HepG2 (cell line): ENCODE results near the gene MFGE8. TPM values are rescaled to one million over a fixed set of nuclear protein-coding genes. Genes with fewer than 3 reads are reported as not detected.

Experiments
- ATAC-seq: fragments of 200-7000 bp; cut with Tn5 transposase; 3 replicates; pipeline ENCODE4 v1.9.1; 2020; ENCODE audit warnings: mild to moderate bottlenecking, moderate library complexity
- BruUV-seq: library from RNA; stranded (reverse); fragments of 400-500 nt; replicated peaks from 2 replicates; lab custom pipeline; 2021; lab: Mats Ljungman, UMichigan
- CTCF ChIA-PET: fragments of 300-600 bp; formaldehyde crosslinking; extraction: SDS; loops from one replicate; lab custom pipeline; 2021; ENCODE audit warnings: low total read pairs, inconsistent platforms, low intra/inter-chr PET ratio; lab: Yijun Ruan, JAX
- POLR2A ChIA-PET: fragments of 350-600 bp; sonication (Branson Sonifier 250); formaldehyde crosslinking; loops from one replicate; lab custom pipeline; 2020; ENCODE audit warnings: antibody characterized with exemption, inconsistent platforms; lab: Yijun Ruan, JAX
- DNase-seq: peaks from one replicate; pipeline ENCODE4 v3.0.0-alpha.2; 2015; ENCODE audit warnings: low spot score
- FAIRE-seq: peaks from 3 replicates; lab custom pipeline; 2011; peaks lifted over from hg19 to GRCh38; lab: Jason Lieb, UNC
- H2AFZ ChIP-seq: one replicate; pipeline ENCODE4 v1.6.1; 2011; ENCODE audit warnings: low read length, inconsistent platforms
- H3K27ac ChIP-seq: fragments of 300-600 bp; 3 replicates; pipeline ENCODE4 v1.8.0; 2011; ENCODE audit warnings: mixed run types, mild to moderate bottlenecking, mixed read lengths, low read length, inconsistent platforms; ENCODE audit not compliant: insufficient read depth; ENCODE audit errors: extremely low read length
- H3K27me3 ChIP-seq, 2 experiments: fragments of 200-600 bp in 1 of 2; 2 replicates in 1 of 2; 3 replicates in 1 of 2; pipeline versions ENCODE4 v1.6.0 to v1.8.0; 2011; ENCODE audit warnings: low read length in 2 of 2, mild to moderate bottlenecking in 2 of 2, moderate library complexity in 2 of 2, inconsistent platforms in 1 of 2; ENCODE audit not compliant: insufficient read depth in 2 of 2, control insufficient read depth in 1 of 2
- H3K36me3 ChIP-seq, 2 experiments: fragments of 200-600 bp in 1 of 2; replicated peaks in 1 of 2; 2 replicates in 1 of 2; 3 replicates in 1 of 2; pipeline versions ENCODE4 v1.5.1 to v1.8.0; 2011; ENCODE audit warnings: low read length in 2 of 2, inconsistent platforms in 1 of 2; ENCODE audit not compliant: insufficient read depth in 2 of 2, control insufficient read depth in 1 of 2
- H3K4me1 ChIP-seq: 2 replicates; pipeline ENCODE4 v1.5.1; 2012; ENCODE audit warnings: low read length, inconsistent platforms; ENCODE audit not compliant: insufficient read depth
- H3K4me2 ChIP-seq: 2 replicates; pipeline ENCODE4 v1.6.0; 2011; ENCODE audit warnings: low read depth, low read length, inconsistent platforms
- H3K4me3 ChIP-seq, 3 experiments: fragments of 200-600 bp in 1 of 3; sonication (generic), shearing (Covaris generic) in 1 of 3; replicated peaks in 1 of 3; 2 replicates each; pipeline ENCODE4 v1.5.1; 2011 to 2016; ENCODE audit warnings: low read length in 3 of 3, inconsistent platforms in 2 of 3, low read depth in 2 of 3, mild to moderate bottlenecking in 2 of 3, control low read depth in 1 of 3, mixed read lengths in 1 of 3; ENCODE audit not compliant: insufficient read depth in 1 of 3
- H3K79me2 ChIP-seq: one replicate; pipeline ENCODE4 v1.6.1; 2011; ENCODE audit warnings: low read length, inconsistent platforms; ENCODE audit not compliant: insufficient read depth
- H3K9ac ChIP-seq: 2 replicates; pipeline ENCODE4 v1.6.0; 2011; ENCODE audit warnings: mild to moderate bottlenecking, low read depth, low read length, inconsistent platforms; ENCODE audit not compliant: insufficient read depth
- H3K9me3 ChIP-seq: 2 replicates; pipeline ENCODE4 v1.5.1; 2012; ENCODE audit warnings: mild to moderate bottlenecking, low read length
- H4K20me1 ChIP-seq: 2 replicates; pipeline ENCODE4 v1.6.0; 2011; ENCODE audit warnings: inconsistent platforms, mild to moderate bottlenecking, low read length, moderate library complexity; ENCODE audit not compliant: insufficient read depth
- AHR ChIP-seq: IDR thresholded peaks from 2 replicates; pipeline ENCODE4 v1.6.1; 2018; ENCODE audit warnings: missing genetic modification reagents, missing compliant biosample characterization
- ARNTL ChIP-seq: sonication (generic); formaldehyde crosslinking; IDR thresholded peaks from 2 replicates; pipeline ENCODE4 v1.4.0; 2020; ENCODE audit warnings: mild to moderate bottlenecking, missing genetic modification reagents
- JUNB ChIP-seq: sonication (generic); formaldehyde crosslinking; IDR thresholded peaks from 2 replicates; pipeline ENCODE4 v1.8.0; 2022; ENCODE audit warnings: missing genetic modification reagents, mild to moderate bottlenecking, borderline replicate concordance
- MBD4 ChIP-seq: IDR thresholded peaks from 2 replicates; pipeline ENCODE4 v1.6.1; 2012; ENCODE audit warnings: low read length, inconsistent platforms, borderline replicate concordance
- MTF2 ChIP-seq: sonication (generic); formaldehyde crosslinking; IDR thresholded peaks from 2 replicates; pipeline ENCODE4 v1.5.0; 2020; ENCODE audit warnings: missing genetic modification reagents, borderline replicate concordance
- ZNF343 ChIP-seq: sonication (generic); formaldehyde crosslinking; IDR thresholded peaks from 2 replicates; pipeline ENCODE4 v1.4.0; 2020; ENCODE audit warnings: mild to moderate bottlenecking, missing genetic modification reagents
- ZNF720 ChIP-seq: sonication (generic); formaldehyde crosslinking; IDR thresholded peaks from 2 replicates; pipeline ENCODE4 v1.4.0; 2020; ENCODE audit warnings: missing genetic modification reagents
- WGBS: methylation state at CpG from one replicate; pipeline ENCODE4 v1.1.6; 2017; ENCODE audit warnings: low lambda C conversion rate; 5-methylcytosine and 5-hydroxymethylcytosine counted together
- in situ Hi-C: cut with HindIII; loops from 2 replicates; pipeline ENCODE4 v1.10.0; 2017; ENCODE audit warnings: low pct_unique_long_range_greater_than_20kb; ENCODE audit not compliant: extremely low pct_ligation_motif_present
- intact Hi-C: fragments of 100-400 bp; cut with micrococcal nuclease; formaldehyde crosslinking; loops from one replicate; pipeline ENCODE4 v1.10.0; 2022; ENCODE audit not compliant: unreplicated experiment
- polyA plus RNA-seq, 8 experiments: library from polyadenylated mRNA; depleted of rRNA in 3 of 8; stranded (reverse) in 7 of 8; unstranded in 1 of 8; fragments of >200 nt; fragmentation: Illumina TruSeq in 4 of 8; extraction: Trizol in 4 of 8; gene quantifications; 2 replicates each; pipeline versions ENCODE4 v1.2.1 to v1.2.3, GENCODE V29; 2011 to 2016; ENCODE audit warnings: low read depth in 4 of 8, missing spikeins in 1 of 8, mixed read lengths in 1 of 8; ENCODE audit not compliant: insufficient read depth in 1 of 8
- total RNA-seq, 5 experiments: library from RNA; depleted of rRNA; stranded (reverse); fragments of >200 nt; fragmentation: Illumina TruSeq; extraction: Trizol; gene quantifications; 2 replicates each; pipeline ENCODE4 v1.2.3, GENCODE V29; 2016; ENCODE audit warnings: low read depth in 1 of 5
- TF ChIP-seq, protein P1 (sequence below): sonication (generic); formaldehyde crosslinking; IDR thresholded peaks from 2 replicates; pipeline ENCODE4 v1.4.0; 2020; ENCODE audit warnings: missing genetic modification reagents
- TF ChIP-seq, protein P2 (sequence below): sonication (generic); formaldehyde crosslinking; IDR thresholded peaks from 2 replicates; pipeline ENCODE4 v1.8.1; 2023; ENCODE audit warnings: mild to moderate bottlenecking, missing genetic modification reagents
- TF ChIP-seq, protein P3 (sequence below): sonication (generic); formaldehyde crosslinking; IDR thresholded peaks from 2 replicates; pipeline ENCODE4 v1.4.0; 2020; ENCODE audit warnings: missing genetic modification reagents, borderline replicate concordance

Gene MFGE8
- total and polyA plus RNA-seq, 2 of the 13 experiments (the other 11 are each of a cell fraction or from before 2014, with no cell fraction given), result 3.4 to 22.1 TPM

DNA sequence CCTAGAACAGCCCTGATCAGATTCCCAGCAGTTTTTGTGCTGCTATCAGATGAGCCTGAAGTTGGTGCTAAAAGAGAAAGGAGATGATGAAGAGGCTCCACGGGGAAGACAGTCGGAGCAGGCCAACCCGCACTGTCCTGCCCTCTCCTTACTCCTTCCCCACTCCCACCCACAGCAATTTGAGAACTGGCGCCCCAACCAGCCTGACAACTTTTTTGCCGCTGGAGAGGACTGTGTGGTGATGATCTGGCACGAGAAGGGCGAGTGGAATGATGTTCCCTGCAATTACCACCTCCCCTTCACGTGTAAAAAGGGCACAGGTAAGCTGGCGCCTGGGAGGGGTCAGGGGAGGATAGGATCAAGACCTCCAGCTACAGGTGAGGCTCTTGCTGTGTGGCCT is 40.5 kb downstream of the MFGE8 start:
- intact Hi-C loops, result no loop called here
- ATAC-seq (no peak), DNase-seq (no peak), FAIRE-seq (no peak)
- Histone ChIP-seq H2AFZ (no peak overlapping the region), H3K4me3 (no peak overlapping the region), H3K27ac (no peak overlapping the region)
- TF ChIP-seq ZNF720 (CRISPR knock-in tag) (no peak), ARNTL (CRISPR knock-in tag) (no peak), MBD4 (no peak), AHR (CRISPR knock-in tag) (no peak), ZNF343 (no peak), JUNB (CRISPR knock-in tag) (no peak), MTF2 (CRISPR knock-in tag) (no peak)
- TF ChIP-seq, protein P1, sequence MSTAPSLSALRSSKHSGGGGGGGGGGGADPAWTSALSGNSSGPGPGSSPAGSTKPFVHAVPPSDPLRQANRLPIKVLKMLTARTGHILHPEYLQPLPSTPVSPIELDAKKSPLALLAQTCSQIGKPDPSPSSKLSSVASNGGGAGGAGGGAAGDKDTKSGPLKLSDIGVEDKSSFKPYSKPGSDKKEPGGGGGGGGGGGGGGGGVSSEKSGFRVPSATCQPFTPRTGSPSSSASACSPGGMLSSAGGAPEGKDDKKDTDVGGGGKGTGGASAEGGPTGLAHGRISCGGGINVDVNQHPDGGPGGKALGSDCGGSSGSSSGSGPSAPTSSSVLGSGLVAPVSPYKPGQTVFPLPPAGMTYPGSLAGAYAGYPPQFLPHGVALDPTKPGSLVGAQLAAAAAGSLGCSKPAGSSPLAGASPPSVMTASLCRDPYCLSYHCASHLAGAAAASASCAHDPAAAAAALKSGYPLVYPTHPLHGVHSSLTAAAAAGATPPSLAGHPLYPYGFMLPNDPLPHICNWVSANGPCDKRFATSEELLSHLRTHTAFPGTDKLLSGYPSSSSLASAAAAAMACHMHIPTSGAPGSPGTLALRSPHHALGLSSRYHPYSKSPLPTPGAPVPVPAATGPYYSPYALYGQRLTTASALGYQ, result no peak
- TF ChIP-seq, protein P2, sequence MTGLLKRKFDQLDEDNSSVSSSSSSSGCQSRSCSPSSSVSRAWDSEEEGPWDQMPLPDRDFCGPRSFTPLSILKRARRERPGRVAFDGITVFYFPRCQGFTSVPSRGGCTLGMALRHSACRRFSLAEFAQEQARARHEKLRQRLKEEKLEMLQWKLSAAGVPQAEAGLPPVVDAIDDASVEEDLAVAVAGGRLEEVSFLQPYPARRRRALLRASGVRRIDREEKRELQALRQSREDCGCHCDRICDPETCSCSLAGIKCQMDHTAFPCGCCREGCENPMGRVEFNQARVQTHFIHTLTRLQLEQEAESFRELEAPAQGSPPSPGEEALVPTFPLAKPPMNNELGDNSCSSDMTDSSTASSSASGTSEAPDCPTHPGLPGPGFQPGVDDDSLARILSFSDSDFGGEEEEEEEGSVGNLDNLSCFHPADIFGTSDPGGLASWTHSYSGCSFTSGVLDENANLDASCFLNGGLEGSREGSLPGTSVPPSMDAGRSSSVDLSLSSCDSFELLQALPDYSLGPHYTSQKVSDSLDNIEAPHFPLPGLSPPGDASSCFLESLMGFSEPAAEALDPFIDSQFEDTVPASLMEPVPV, result no peak
- TF ChIP-seq, protein P3, sequence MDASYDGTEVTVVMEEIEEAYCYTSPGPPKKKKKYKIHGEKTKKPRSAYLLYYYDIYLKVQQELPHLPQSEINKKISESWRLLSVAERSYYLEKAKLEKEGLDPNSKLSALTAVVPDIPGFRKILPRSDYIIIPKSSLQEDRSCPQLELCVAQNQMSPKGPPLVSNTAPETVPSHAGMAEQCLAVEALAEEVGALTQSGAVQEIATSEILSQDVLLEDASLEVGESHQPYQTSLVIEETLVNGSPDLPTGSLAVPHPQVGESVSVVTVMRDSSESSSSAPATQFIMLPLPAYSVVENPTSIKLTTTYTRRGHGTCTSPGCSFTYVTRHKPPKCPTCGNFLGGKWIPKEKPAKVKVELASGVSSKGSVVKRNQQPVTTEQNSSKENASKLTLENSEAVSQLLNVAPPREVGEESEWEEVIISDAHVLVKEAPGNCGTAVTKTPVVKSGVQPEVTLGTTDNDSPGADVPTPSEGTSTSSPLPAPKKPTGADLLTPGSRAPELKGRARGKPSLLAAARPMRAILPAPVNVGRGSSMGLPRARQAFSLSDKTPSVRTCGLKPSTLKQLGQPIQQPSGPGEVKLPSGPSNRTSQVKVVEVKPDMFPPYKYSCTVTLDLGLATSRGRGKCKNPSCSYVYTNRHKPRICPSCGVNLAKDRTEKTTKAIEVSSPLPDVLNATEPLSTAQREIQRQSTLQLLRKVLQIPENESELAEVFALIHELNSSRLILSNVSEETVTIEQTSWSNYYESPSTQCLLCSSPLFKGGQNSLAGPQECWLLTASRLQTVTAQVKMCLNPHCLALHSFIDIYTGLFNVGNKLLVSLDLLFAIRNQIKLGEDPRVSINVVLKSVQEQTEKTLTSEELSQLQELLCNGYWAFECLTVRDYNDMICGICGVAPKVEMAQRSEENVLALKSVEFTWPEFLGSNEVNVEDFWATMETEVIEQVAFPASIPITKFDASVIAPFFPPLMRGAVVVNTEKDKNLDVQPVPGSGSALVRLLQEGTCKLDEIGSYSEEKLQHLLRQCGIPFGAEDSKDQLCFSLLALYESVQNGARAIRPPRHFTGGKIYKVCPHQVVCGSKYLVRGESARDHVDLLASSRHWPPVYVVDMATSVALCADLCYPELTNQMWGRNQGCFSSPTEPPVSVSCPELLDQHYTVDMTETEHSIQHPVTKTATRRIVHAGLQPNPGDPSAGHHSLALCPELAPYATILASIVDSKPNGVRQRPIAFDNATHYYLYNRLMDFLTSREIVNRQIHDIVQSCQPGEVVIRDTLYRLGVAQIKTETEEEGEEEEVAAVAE, result no peak
- TF ChIP-seq, all 625 proteins: peak for 0
- Histone ChIP-seq H3K9me3 (no peaks in the 10 kb centered on the region), H3K79me2 (no peaks in the 10 kb centered on the region), H4K20me1 (no peaks in the 10 kb centered on the region), H3K4me1 (no peaks in the 10 kb centered on the region), H3K9ac (no peak overlapping the region), H3K4me2 (no peak overlapping the region), H3K27me3 (peaks cover 20 to 84% of the 10 kb centered on the region in 2 experiments; a peak in 4 of 5 replicates), H3K36me3 (no peaks in the 10 kb centered on the region)
- CTCF ChIA-PET, result no interaction called here
- in situ Hi-C loops, result no loop called here
- BruUV-seq, result no TSS peak
- POLR2A ChIA-PET, result no interaction called here
- WGBS, result 12% methylated on average over 8 of the region's 9 CpGs
